Activated CD4-positive, CD25-positive, alpha-beta regulatory T cell treated with anti-CD3 and anti-CD28 coated beads, Interleukin-2, amount 50 U/mL, for 72 hours (primary cell): ENCODE results near the gene ZSWIM4.
A peak's percentile ranks its signal among the peaks of the same experiment; 100 is the strongest.

Experiments used
- DNase-seq: peaks from one replicate; pipeline ENCODE4 v3.0.0; 2021

The ZSWIM4 gene

GRCh38 chr19:13814550-13814949 lies 19.3 kb downstream of the ZSWIM4 start:
- DNase-seq: no peak

GRCh38 chr19:13817018-13817614 lies 21.9 kb downstream of the ZSWIM4 start:
- DNase-seq: no peak

- DNase-seq: no peak
Observed at GRCh38 chr19:13817615-13818371, 22.6 kb downstream of the ZSWIM4 start.

- DNase-seq: no peak
Observed at GRCh38 chr19:13819238-13819637, 24.0 kb downstream of the ZSWIM4 start.

- no peak for DNase-seq
Observed at GRCh38 chr19:13821292-13821691, 26.0 kb downstream of the ZSWIM4 start.

GRCh38 chr19:13823256-13823655 lies 28.0 kb downstream of the ZSWIM4 start:
- DNase-seq: no peak

- DNase-seq: no peak
Observed at GRCh38 chr19:13823901-13824300, 28.7 kb downstream of the ZSWIM4 start.

- DNase-seq: no peak
Observed at GRCh38 chr19:13824703-13825102, 29.5 kb downstream of the ZSWIM4 start.

- no peak for DNase-seq
Observed at GRCh38 chr19:13825489-13826441, 30.5 kb downstream of the ZSWIM4 start.

- DNase-seq: no peak
Observed at GRCh38 chr19:13826652-13827235, 31.5 kb downstream of the ZSWIM4 start.

GRCh38 chr19:13827656-13828055 lies 32.4 kb downstream of the ZSWIM4 start:
- DNase-seq: no peak

- DNase-seq: no peak
Observed at GRCh38 chr19:13830114-13830740, 35.0 kb downstream of the ZSWIM4 start.

- no peak for DNase-seq
Observed at GRCh38 chr19:13830741-13831536, 35.7 kb downstream of the ZSWIM4 start.

GRCh38 chr19:13831537-13832467 lies 36.6 kb downstream of the ZSWIM4 start:
- no peak for DNase-seq

- DNase-seq: peak; percentile 95
Observed at GRCh38 chr19:13833330-13834243, 38.3 kb downstream of the ZSWIM4 start.

- DNase-seq: no peak
Observed at GRCh38 chr19:13834244-13835069, 39.2 kb downstream of the ZSWIM4 start.

GRCh38 chr19:13835791-13836723 lies 40.8 kb downstream of the ZSWIM4 start:
- no peak for DNase-seq
